ENCODE results near the gene PYGO2.

PYGO2 gene

DNA sequence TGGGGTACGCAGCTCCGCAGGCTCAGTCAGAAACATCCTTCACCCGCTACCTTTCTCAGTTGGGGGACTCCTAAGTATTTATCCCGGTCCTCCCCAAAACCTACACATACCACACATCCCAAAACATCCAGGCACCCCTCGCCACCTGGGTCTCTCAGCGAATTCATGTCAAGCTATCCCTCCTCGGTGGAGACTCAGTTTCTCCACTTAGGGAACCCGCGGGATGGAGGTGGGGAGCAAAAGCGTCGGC, 39.8 kb upstream of the PYGO2 start:
- Histone ChIP-seq H3K36me3 (no peaks in the 10 kb centered on the region), H3K4me1 (ENCODE audit: control insufficient read depth in 1 of 2, insufficient read depth in 1 of 2, low read depth in 1 of 2, low read length in 1 of 2) (peaks cover 64 to 73% of the 10 kb centered on the region in 2 experiments), H3K27ac (peak overlapping the region; percentile 97), H3K4me3 (ENCODE audit: low read depth in 1 of 2, low read length in 1 of 2) (peak overlapping the region; percentile 85 to 100), H3K9me3 (no peaks in the 10 kb centered on the region), H3K27me3 (no peaks in the 10 kb centered on the region)
- TF ChIP-seq CTCF (IDR thresholded peaks at IDR 0.05): no peak

DNA sequence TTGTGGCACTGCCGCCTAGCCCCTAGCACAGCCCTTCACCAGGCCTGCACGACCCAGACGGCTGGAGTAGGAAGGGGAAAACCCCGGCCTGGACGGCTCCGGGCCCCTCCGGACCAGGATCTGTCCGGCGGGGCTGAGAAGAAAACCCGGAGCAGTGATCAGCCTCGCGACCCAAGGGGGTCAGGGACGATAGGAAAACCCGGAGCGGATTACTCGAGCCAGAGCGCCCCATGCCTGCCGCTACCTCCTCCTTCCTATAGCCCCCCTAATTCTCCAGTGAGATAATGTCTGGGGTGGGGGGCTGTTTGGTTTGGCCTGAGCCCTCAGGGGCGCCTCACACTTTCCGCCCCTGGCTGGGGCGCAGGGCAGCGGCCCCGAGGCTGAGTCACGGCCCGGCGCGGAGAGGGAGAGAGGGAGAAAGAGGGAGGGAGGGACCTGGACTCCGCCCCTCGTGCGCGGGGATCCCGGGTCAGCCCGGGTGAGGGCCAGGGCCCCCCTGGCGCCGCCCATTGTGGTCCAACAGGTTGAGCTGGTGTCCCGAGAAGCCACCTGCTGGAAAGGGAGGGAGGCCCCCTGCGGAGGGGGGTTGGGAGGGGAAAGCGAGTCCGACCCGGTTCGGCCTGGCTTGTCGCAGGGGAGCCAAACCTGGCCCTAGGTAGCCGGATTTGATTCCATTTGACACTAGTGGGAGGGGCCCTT, 39.3 kb upstream of the PYGO2 start:
- peaks cover 59 to 68% of the 10 kb centered on the region in 2 experiments for H3K4me1 ChIP-seq (ENCODE audit: control insufficient read depth in 1 of 2, insufficient read depth in 1 of 2, low read depth in 1 of 2, low read length in 1 of 2)
- H3K4me3 ChIP-seq (ENCODE audit: low read depth in 1 of 2, low read length in 1 of 2): peak overlapping the region; percentile 85 to 100
- H3K27ac ChIP-seq: peak overlapping the region; percentile 97
- TF ChIP-seq CTCF (IDR thresholded peaks at IDR 0.05): peak; percentile 38
- H3K9me3 ChIP-seq: no peaks in the 10 kb centered on the region
- no peaks in the 10 kb centered on the region for H3K27me3 ChIP-seq
- no peaks in the 10 kb centered on the region for H3K36me3 ChIP-seq

GRCh38 chr1:155000411-155000725, 38.8 kb upstream of the PYGO2 start:
- peak overlapping the region; percentile 85 to 100 for H3K4me3 ChIP-seq (ENCODE audit: low read depth in 1 of 2, low read length in 1 of 2)
- H3K4me1 ChIP-seq (ENCODE audit: control insufficient read depth in 1 of 2, insufficient read depth in 1 of 2, low read depth in 1 of 2, low read length in 1 of 2): peaks cover 54 to 63% of the 10 kb centered on the region in 2 experiments
- no peaks in the 10 kb centered on the region for H3K36me3 ChIP-seq
- TF ChIP-seq CTCF (IDR thresholded peaks at IDR 0.05): no peak
- no peaks in the 10 kb centered on the region for H3K9me3 ChIP-seq
- H3K27ac ChIP-seq: peak overlapping the region; percentile 97
- no peaks in the 10 kb centered on the region for H3K27me3 ChIP-seq

- peaks cover 48 to 57% of the 10 kb centered on the region in 2 experiments for H3K4me1 ChIP-seq (ENCODE audit: control insufficient read depth in 1 of 2, insufficient read depth in 1 of 2, low read depth in 1 of 2, low read length in 1 of 2)
- no peaks in the 10 kb centered on the region for H3K36me3 ChIP-seq
- H3K27me3 ChIP-seq: no peaks in the 10 kb centered on the region
- peak overlapping the region; percentile 85 to 100 for H3K4me3 ChIP-seq (ENCODE audit: low read depth in 1 of 2, low read length in 1 of 2)
- H3K9me3 ChIP-seq: no peaks in the 10 kb centered on the region
- H3K27ac ChIP-seq: peak overlapping the region; percentile 97
- no peak for TF ChIP-seq CTCF (IDR thresholded peaks at IDR 0.05)
These were observed 38.2 kb upstream of the PYGO2 start for GRCh38 chr1:154999571-155000410.

DNA sequence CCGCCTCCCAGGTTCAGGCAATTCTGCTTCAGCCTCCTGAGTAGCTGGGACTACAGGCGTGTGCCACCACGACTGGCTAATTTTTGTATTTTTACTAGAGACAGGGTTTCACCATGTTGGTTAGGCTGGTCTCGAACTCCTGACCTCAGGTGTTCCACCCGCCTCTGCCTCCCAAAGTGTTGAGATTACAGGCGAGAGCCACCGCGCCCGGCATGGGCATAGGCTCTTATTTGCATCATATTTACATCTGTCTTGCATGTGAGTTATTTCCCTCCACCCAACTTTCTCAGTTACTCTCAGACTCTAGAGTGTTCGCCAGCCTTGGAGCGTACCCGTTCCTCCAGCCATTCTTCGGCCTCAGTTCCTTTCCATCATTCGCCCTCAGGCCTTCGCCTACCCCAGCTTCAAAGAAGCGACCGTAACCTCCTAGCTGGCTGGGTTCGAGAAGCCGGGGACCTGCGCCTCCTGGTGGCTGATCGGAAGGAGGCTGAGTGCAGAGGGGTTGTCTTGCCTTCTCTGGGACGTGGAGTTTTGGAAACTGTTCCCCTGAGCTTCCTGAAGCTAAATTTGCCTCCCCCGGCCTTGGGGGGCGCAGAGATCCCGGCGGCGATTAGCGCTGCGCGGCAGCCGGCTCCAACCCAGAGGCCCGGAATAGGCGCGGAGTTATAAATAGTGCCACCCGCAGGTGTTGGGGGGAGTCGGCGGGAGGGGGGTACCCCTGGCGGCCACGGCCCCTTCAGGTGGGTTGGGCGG, 37.4 kb upstream of the PYGO2 start:
- Histone ChIP-seq H3K27ac (peak overlapping the region; percentile 97), H3K4me1 (ENCODE audit: control insufficient read depth in 1 of 2, insufficient read depth in 1 of 2, low read depth in 1 of 2, low read length in 1 of 2) (peaks cover 40 to 49% of the 10 kb centered on the region in 2 experiments), H3K9me3 (no peaks in the 10 kb centered on the region), H3K4me3 (ENCODE audit: low read depth in 1 of 2, low read length in 1 of 2) (peak overlapping the region; percentile 53 to 85), H3K27me3 (no peaks in the 10 kb centered on the region), H3K36me3 (no peaks in the 10 kb centered on the region)
- peak; percentile 78 for TF ChIP-seq CTCF (IDR thresholded peaks at IDR 0.05)
